Stomach (tissue), 4 donors: ENCODE data around the gene SNCA.

ENCODE experiments used
- EP300 ChIP-seq: sonication (generic); formaldehyde crosslinking; IDR thresholded peaks from one replicate; pipeline ENCODE4 v1.6.1; 2017; ENCODE audit warnings: antibody characterized with exemption
- POLR2AphosphoS5 ChIP-seq, 3 donors: sonication (generic); formaldehyde crosslinking; IDR thresholded peaks; one replicate each; pipeline ENCODE4 v1.6.1; 2016; ENCODE audit warnings: antibody characterized with exemption in 3 of 3

DNA sequence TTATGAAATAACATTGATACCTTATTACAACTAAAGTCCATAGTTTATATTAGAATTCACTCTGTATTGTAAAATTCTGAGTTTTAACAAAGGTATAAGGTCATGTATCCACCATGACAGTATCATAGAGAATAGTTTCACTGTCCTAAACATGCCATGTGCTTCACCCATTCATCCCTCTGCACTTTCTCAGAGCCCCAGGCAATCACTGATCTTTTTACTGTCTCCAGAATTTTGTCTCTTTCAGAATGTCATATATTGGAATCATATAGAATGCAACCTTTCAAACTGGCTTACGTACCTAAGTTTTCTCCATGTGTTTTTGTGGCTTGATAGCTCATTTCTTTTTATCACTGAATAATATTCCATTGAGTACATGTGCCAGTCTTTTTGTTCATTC lies 33.9 kb downstream of the SNCA start:
- no peak for TF ChIP-seq EP300
- no peak for TF ChIP-seq POLR2AphosphoS5 (IDR thresholded peaks at IDR 0.05)
